GM12875 (cell line): ENCODE data around the gene NOS3.

Experiments used
- H3K4me3 ChIP-seq: one replicate; pipeline ENCODE4 v1.5.1; 2011; ENCODE audit warnings: low read depth, low read length, control low read depth
- TF ChIP-seq, protein P1 (sequence below): IDR thresholded peaks from 2 replicates; pipeline ENCODE4 v1.5.1; 2011; ENCODE audit warnings: low read depth, mild to moderate bottlenecking, control low read depth, inconsistent platforms, low read length, moderate library complexity, borderline replicate concordance; ENCODE audit not compliant: insufficient read depth

NOS3 gene

DNA sequence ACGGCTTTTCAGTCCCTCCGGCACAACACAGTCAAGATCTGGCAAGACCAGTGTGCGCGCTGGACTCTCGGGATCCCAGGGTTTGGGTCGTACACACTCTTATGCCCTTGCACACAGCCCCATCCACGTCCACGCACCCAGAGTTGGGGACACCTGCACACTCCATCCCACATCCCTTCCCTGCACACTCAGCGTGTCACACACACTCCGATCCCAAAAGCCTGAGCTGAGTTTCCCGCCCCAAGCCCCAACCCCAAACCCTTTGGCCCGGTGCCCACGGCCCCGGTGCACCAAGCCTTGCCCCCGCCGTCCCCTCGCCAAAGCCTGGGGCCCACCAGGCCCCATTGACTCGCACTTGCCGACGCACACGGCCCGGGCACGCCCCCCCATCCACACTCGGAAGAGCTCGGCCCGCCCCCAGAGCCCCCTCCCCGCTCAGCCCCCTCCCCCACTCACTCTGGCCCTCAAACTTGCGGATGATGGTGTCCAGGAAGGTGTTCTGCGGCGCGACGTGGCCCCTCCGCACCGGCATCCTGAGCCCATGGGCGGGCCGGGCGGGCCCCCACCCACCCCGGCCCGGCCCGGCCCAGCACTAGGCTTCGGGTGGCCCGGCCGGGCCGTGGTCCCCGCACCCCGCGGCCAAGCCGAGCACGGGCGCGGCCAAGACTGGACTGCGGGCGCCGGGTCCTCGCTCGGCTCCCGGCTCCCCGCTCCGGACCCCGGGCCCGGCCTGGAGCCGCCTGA is 13.3 kb upstream of the NOS3 start:
- H3K4me3 ChIP-seq, result no peak overlapping the region
- TF ChIP-seq, protein P1, sequence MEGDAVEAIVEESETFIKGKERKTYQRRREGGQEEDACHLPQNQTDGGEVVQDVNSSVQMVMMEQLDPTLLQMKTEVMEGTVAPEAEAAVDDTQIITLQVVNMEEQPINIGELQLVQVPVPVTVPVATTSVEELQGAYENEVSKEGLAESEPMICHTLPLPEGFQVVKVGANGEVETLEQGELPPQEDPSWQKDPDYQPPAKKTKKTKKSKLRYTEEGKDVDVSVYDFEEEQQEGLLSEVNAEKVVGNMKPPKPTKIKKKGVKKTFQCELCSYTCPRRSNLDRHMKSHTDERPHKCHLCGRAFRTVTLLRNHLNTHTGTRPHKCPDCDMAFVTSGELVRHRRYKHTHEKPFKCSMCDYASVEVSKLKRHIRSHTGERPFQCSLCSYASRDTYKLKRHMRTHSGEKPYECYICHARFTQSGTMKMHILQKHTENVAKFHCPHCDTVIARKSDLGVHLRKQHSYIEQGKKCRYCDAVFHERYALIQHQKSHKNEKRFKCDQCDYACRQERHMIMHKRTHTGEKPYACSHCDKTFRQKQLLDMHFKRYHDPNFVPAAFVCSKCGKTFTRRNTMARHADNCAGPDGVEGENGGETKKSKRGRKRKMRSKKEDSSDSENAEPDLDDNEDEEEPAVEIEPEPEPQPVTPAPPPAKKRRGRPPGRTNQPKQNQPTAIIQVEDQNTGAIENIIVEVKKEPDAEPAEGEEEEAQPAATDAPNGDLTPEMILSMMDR, result no peak

DNA sequence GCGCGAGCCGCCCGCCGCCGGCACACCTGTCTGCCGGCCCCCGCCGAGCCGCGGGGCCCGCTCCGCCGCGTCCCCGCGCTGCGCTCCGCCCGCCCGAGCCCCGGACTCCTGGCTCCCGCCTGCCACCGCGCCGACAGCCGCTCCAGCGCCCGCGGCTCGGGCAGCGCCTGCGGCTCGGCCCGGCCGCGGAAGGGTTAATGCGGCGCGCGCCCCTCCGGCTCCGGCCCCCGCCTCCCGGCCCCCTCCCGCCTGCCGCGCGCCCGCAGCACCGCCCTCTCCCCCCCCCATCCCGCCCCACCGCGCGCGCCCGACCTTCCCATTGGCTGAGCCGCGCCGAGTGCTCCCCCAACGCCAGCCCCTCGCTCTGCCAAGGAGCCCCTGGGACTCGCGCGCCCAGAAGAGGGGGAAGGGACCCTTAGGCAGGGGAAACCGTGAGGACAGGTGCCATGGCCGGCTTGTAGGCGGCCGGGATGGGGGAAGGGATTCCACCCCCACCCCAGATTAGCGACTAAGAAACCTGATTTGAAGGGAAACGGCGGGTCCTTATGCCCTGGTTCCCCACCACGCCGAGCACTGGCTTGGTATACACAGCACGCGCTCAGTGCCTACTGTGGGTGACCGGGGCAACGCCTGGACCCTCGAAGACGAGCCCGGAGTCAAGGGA is 12.6 kb upstream of the NOS3 start, which contains the start of gene KCNH2:
KCNH2 (minus strand) TSS at position 196 of the 664 bp plus-strand sequence. CDS start 408 bp downstream, outside the sequence.
- H3K4me3 ChIP-seq, result peak within 1 kb of the TSS; percentile 1
- TF ChIP-seq, protein P1, result no peak

DNA sequence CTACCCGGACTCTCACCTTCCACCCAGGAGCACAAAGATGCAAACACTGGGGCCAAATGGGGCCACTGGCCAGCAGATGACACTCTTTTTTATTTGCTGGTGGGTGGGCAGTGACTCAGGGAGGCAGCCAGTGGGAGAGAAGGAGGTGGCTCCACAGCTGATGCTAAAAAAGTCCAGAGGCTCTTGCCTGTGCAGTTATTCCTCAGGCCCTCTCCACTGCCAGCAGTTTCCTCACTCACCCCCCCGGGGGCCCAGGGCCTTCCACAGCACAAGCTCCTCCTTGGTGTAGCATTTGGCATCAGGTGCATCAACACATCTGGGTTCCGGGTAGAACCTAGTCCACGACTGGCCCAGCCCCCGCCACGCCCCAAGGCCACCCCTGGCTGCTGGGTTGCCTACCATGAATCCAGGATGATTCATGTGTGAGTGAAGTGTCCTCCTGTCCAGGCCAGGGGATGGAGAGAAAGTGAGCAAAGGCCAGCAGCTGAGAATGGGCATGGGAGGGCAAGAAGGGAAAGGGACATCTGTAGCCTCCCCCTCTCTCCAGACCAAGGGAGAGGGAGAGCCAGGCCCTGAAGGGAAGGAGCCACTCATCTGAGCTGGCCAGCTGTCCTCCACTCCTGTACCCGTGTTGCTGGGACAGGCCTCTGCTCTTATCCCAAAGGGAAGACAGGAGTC is 11.0 kb upstream of the NOS3 start:
- TF ChIP-seq, protein P1, result no peak
- H3K4me3 ChIP-seq, result no peak overlapping the region

DNA sequence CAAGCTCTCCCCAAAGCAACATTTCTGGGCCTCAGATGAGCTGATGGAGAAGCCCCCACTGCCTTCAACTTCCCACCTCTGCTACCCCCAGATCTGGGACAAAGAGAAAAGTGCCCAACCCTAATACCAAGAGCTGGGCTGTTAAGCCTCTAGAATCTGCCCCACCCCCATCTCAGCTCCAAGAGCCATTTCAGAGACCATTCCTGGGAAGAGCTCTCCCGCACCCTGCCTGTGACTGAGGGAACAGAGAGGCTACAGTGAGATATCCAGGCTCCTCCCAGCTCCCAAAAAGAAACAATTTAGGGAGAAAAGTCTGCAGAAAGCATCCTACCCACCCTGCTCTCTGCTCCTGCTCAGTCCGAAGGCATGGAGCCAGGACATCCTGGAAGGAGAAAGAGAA is 10.2 kb upstream of the NOS3 start:
- TF ChIP-seq, protein P1, result no peak
- H3K4me3 ChIP-seq, result no peak overlapping the region

DNA sequence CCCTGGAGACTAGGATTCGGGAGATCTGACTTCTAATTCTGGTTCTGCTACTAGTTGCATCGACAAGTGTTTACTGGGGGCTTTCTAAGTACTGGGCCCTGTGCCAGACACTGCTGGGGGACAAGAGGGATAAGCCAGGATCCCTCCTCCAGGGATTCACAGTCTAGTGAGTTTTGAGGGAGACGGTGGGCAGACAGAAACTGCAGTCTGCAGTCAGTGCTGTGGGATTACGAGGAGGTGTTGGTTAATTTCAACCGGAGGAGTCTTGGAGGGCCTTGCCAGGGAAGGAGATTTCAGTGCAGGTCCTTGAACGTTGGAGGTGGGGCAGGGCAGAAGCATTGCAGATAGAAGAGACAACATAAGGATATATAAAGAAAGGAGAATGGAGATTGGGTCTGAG is 9.2 kb upstream of the NOS3 start:
- TF ChIP-seq, protein P1, result no peak

DNA sequence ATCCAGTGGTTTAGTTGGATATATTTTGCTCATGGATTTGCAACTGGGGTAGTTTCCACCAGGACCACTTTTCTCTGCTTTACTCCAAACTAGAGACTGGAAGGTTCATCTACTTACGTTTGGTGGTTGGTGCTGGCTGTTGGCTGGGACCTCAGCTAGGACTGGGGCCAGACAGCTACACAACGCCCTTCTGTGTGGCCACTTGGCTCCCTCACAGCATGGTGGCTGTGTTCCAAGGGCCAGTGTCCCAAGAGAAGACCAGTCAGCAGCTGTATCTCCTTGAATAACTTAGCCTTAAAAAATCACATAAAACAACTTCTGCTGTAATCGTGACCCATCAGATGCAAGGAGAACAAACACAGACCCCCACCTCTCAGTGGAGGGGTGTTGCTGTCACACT is 8.5 kb upstream of the NOS3 start:
- TF ChIP-seq, protein P1, result no peak

More for the DNA sequence above, 9.2 kb upstream of the NOS3 start:
- H3K4me3 ChIP-seq, result no peak overlapping the region

DNA sequence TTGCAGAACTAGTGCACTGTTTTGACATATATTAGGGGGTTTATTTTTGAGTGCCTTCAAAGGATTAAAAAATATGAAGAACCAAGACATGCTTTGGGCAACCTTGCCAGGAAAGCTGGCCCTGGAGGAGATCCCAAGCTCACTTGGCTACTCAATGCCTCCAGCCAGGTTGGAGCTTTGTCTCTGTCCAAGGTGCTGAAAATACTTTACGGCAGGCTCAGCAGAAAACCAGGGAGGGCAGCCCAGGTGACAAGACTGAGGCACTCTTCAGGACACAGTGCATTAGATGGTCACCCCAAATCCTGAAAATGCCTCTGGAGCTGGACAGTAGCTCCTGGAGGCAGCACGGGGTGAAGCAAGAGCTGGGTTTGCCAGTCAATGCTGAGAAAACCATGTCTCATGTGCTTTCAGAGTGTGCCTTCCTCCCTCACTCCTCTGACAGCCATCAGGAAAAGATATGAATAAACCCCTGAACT is 6.9 kb upstream of the NOS3 start:
- H3K4me3 ChIP-seq, result no peak overlapping the region
- TF ChIP-seq, protein P1, result no peak

More for the DNA sequence above, 8.5 kb upstream of the NOS3 start:
- no peak overlapping the region for H3K4me3 ChIP-seq
